ENCODE data around the gene BBS7.

- TF ChIP-seq POLR2AphosphoS5 (IDR thresholded peaks at IDR 0.05; ENCODE audit: borderline replicate concordance, low read depth, low read length), result no peak
- TF ChIP-seq EZH2 (IDR thresholded peaks at IDR 0.05), result no peak
- TF ChIP-seq FOXP2 (optimal IDR thresholded peaks at IDR 0.05; ENCODE audit: control extremely low read depth, extremely low read length, insufficient read depth), result no peak
These were observed 84.1 kb downstream of the BBS7 start for GRCh38 chr4:121786221-121786620.
